GOT3 (cell line): Measurements from ENCODE around the gene IL20RB.

Experiments
- DNase-seq: peaks from one replicate; lab custom pipeline; 2025; ENCODE audit warnings: mixed read lengths; lab: John Stamatoyannopoulos, UW

Gene IL20RB, protein sequence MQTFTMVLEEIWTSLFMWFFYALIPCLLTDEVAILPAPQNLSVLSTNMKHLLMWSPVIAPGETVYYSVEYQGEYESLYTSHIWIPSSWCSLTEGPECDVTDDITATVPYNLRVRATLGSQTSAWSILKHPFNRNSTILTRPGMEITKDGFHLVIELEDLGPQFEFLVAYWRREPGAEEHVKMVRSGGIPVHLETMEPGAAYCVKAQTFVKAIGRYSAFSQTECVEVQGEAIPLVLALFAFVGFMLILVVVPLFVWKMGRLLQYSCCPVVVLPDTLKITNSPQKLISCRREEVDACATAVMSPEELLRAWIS

DNA sequence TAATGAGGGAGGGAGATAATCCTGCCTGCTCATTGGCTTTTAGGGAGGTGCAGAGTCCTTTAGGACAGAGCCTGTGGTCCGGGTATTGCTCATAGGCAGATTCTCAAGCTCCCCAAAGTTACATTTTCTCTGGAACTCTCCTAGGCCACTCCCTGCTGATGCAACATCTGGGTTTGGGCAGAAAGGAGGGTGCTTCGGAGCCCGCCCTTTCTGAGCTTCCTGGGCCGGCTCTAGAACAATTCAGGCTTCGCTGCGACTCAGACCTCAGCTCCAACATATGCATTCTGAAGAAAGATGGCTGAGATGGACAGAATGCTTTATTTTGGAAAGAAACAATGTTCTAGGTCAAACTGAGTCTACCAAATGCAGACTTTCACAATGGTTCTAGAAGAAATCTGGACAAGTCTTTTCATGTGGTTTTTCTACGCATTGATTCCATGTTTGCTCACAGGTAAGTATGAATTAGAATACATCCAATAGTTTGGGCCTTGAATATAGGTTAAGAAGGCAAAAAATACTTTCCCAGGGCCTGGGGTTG is at the start of gene IL20RB:
TSS of gene IL20RB (plus strand) at position 233 of the 538 bp plus-strand sequence. CDS start at position 364, 131 bp downstream.
- DNase-seq = no peak

DNA sequence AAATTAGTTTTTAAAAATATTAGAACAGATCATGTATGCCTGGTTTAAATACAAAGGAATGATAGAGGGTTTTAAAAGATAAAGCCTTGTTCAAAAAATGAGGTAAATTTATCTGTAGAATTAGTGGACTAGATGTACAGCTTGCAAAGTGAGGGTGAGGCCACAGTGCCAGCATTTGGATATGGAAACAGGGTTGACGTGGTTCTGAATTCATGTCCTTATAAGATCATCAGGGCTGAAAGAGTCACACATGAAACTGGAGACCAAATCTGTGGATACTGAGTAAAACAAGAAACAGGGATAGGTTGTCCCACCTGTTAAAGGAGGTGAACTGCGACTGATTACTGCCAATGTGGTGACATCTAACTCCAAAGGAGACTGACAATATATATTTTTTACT is 49.5 kb upstream of the IL20RB start:
- DNase-seq = no peak

DNA sequence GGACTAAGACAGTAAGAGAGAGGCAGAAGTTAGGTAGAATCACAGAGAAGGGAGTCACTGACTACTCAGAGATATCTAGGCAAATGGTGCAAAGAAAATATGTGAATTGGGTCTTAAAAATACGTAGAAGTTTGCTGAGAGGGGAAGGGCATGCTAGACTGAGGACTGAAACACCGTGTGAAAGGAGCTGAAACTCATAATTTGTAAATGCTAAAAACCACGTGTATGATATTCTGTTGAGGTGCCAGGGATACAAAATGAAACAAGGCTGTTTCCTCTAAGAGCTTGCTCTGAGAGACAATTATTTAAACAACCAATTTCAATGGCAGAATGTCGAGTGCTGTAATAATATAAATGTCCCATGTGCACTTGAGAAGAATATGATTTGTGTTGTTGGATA is 48.6 kb upstream of the IL20RB start:
- DNase-seq = no peak

DNA sequence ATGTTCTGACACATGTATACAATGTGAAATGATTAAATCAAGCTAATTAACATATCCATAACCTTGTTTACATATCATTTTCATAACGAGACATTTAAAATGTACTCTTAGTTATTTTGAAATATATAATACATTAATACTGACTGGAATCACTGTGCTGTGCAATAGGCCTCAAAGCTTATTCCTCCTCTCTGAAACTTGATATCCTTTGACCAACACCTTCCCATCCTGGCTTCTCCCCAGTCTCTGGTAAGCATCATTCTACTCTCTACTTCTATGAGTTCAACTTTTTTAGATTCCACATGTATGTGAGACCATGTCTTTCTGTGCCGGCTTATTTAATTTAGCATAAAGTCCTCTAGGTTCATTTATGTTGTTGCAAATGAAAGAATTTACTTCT is 47.1 kb upstream of the IL20RB start:
- DNase-seq = no peak

DNA sequence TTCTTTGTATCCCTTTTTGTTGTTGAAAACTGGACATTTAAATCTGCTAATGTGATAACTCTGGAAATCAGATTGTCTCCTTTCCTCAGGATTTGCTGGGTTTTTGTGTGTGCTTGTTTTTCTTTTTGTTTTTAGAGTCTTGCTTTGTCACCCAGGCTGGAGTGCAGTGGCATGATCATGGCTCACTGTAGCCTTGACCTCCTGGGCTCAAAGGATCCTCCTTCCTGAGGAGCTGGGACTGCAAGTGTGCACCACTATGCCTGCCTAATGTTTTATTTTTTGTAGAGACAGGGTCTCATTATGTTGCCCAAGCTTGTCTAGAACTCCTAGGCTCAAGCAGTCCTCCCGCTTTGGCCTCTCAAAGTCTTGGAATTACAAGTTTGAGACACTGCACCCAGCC is 44.6 kb upstream of the IL20RB start:
- no peak for DNase-seq

DNA sequence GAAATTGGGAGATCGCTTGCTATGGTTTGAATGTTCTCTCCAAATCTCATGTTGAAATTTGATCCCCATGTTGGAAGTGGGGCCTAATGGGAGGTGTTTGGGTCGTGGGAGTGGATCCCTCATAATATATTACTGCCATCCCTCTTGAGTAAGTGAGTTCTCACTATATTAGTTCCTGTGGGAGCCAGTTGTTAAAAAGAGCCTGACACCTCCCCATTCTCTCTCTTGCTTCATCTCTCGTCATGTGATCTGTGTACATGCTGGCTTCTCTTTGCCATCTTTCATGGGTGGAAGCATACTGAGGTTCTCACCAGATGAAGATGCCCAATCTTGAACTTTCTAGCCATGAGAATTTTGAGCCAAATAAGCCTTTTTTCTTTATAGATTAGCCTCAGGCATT is 43.0 kb upstream of the IL20RB start:
- DNase-seq = no peak

DNA sequence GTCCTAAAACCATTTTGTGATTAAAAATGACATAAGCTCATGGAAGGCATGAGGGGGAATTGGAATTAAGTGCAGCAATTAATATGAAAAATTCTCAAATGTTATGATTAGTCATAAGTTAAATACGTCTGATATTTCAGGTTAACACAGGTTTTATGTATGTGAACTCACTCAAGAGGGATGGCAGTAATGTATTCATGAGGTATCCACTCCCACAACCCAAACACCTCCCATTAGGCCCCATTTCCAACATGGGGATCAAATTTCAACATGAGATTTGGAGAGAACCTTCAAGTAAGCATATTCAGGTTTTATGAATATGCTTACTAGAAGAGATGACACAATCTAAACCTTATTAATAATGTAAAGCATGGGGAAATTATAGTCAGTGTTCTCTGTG is 41.6 kb upstream of the IL20RB start:
- DNase-seq = no peak

DNA sequence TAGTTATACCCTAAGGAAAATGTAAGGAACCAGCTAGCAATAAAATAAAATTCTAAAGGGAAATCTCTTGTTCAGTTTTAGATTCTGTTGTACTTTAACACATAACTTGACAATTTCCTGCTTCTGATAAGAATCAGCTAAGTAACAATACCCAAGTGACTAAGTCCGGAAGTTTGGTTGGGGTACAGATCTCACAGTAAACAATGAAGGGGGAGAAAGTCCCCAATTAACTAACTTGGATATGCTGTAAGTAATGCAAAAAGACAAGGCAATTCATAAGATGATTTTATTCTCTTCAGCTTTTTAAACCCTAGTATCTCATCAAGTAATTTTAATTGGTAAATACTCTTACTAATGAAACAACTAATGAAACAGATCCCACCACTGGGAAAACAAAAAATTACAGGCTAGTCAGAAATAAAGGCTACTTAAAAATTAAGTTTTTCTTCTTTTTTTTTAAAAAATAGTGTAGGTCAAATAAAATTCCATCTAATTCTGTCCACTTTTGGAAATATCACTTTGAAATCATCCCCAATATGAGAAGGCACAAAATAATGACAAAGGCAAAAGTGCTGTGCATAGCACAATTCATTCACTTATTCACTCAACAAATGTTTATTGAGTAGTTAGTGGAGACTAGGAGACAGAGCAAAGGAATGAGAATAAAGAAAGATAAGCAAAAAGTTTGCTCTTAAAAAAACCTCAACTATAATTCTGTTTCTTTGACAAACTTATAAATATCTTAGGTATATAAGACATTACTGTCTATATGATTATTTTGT is 37.8 kb upstream of the IL20RB start:
- no peak for DNase-seq

DNA sequence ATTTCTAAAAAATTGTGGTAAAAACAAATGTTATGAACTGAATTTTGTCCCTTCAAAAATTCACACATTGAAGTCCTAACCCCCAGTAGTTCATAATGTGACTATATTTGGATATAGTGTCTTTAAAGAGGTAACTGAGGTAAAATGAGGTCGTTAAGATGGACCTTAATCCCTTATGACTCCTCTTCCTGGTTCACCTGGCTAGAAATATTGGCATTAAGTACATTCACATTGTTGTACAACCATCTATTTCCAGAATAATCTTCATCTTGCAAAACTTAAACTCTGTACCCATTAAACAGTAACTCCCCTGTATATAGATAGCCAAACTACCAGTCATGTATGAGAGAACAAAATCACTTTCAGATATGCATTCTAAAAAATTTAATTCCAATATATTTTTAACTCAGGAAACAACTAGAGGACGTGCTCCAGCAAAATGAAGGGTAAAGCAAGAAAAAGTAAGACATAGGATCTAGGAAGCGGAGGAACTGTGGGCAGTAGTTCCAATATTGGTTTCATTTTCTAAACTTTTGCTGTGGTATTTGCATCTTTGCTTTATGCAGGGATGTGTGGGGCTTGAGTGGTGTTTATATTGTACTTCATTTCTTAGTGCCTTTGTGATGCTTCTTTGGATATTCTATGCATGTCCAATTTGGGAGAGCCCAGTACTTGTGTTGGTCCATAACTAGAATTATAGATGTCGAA is 36.7 kb upstream of the IL20RB start:
- no peak for DNase-seq

DNA sequence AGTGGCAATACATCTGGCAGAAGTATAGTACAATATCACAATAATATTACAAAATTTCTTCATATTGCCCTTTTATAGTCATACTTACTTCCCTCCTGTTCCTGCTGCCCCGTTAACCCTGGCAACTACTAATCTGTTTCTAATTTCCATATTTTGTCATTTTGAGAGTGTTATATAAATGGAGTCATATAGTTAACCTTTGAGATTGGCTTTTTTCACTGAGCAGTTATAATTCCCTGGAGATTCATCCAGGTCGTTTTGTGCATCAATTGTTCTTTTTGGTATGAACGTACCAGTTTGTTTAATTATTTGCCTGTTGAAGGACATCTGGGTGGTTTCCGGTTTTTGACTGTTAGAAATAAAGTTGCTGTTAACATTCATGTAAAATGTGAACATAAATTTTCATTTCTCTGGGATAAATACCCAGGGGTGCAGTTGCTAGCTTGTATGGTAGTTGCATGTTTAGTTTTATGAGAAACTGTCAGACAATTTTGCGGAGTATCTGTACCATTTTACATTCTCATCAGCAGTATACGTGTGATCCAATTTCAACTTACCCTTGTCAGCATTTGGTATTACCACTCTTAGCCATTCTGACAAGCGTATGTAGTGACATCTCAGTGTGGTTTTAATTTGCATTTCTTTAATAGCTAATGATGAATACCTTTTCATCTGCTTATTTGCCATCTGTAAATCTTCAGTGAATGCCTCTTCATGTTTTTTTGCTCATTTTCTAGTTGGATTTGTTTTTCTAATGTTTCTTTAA is 32.2 kb upstream of the IL20RB start:
- no peak for DNase-seq

DNA sequence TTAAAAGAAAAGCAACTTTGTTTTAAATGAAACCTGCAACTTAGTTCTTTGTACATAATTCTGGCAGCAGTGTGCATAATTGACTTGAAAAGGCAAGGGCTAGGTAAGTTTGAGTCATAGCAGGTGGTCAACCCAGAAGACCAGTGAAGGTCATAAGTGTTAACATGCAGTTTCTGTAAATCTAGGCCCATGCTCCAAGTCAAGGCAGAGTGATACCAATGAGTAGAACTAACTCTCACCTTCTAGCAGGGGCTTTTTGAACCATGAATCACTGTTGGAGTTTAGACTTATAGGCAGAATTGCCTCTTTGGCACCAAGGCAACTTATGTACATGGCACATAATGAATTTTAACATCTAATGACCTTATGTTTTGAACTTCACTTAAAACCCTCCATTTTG is 29.5 kb upstream of the IL20RB start:
- no peak for DNase-seq

DNA sequence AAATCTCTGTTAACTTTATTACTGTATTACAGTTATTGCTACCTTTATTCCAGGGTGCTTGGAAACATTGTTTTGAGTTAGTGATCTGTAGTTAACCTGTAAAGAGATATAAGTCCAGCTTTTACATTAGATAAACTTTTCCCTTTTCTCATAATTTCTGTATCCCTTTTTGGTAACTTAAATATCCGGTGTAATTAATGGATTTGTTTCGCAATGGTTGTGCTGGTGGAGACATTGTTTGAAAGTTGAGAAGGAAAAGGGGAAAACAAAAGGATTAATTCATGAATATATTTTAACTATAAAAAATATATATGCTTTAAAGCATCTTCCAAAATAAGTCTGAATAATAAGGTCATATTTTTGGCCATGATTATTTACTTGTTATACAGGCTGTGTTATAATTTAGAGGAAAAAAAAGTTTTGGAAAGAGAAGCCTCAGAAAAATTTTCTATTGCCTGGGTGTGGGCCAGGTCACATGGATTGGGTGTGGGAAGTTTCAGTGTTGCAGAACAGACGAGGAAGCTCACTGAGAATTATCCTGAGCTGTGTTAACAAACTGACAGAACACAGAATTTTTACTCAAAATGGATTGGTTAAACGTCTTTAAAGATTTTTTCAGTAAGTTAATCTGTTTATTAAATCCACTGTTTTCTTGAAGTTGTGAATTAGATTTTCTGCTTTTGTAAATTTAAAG is 27.7 kb upstream of the IL20RB start:
- no peak for DNase-seq

DNA sequence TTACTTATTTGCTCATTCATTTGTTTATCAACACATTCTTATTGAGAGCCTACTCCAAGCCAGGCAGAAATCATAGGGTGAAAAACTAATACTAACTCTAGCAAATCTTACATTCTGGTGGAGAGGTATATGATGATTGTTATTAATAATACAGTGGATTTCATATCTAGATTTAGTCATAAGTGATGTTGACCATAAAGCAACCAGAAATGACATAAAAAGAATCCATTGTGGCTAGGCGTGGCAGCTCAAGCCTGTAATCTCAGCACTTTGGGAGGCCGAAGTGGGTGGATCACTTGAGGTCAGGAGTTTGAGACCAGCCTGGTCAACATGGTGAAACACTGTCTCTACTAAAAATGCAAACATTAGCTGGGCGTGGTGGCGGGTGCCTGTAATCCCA is 26.2 kb upstream of the IL20RB start:
- no peak for DNase-seq

DNA sequence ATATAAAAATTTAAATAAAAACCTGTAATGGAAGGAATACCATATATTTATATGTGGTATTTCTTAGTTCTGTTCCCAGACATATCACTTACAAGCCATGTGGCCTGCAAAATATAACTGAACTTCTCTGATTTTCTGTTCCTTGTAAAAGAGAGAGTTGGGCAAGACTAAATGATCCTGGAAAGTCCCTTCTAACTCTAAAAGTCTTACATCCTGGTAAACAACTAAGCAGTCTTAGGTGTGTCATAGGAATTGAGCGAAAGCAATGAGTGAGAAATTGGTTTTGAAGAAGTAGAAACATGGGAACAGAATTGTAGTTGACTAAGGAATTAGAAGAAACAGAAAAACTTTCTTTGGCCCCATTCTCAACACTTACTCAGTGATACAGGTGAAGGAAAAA is 25.3 kb upstream of the IL20RB start:
- DNase-seq = no peak

DNA sequence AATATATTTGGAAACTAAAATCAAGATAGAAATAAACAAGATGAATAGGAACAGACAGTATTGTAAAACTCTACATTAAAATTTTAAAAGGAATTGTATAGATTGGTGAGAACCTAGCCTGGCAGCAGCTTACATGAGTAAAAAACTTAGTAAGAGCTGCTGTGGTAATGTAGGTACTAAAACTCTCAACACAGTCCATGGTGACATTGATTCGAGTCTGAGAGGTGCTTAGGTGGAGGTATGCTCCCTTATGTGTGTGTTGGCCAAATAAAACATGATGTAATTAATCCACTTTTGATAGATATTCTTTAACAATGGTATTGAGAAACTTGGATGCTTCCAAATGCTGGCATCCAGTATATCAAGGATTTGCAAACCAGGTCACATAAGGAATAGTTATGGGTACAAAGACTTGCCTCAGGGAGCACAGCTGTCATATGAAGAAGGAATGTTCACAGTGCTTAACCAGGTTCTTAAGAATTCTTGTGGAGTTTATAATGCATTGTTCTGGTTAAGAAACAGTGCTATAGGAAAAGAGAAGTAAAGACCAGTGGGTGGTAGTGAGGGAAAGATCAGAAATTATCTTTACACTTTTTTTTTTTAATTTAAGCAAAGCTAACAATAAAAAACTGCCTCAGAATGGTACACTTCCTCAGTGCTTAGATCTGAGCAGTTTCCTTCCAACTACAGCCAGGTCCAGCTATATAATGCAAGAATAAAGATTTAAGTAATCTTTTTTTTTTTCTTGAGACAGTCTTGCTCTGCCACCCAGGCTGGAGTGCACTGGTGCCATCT is 24.6 kb upstream of the IL20RB start:
- no peak for DNase-seq

DNA sequence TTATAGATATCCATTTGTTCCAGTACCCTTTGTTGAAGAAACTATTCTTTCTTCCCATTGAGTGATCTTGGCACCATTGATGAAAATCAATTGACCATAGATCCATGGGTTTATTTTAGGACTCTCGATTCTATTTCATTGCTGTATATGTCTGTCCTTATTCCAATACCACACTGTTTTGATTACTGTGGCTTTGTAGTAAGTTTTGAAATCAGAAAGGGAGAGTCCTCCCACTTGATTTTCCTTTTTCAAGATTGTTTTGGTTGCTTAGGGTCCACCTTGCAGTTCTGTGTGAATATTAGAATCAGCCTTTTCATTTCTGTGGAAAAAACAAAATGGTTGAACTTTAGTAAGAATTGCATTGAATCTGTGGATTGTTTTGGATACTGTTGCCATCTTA is 20.6 kb upstream of the IL20RB start:
- no peak for DNase-seq

DNA sequence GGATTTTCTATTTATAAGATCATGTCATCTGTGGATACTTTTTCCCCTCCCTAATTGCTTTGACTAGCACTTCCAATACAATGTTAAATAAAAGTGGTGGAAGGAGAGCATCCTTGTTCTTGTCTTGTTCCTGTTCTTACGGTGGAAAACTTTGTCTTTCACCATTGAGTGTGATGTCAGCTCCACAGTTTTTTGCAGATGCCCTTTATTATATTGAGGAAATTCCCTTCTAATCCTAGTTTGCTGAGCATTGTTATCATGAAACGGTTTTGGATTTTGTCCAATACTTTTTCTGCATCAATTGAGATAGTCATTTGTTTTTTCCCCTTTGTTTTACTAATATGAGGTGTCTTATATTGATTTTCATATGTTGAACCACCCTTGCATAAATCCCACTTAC is 19.9 kb upstream of the IL20RB start:
- DNase-seq = no peak

DNA sequence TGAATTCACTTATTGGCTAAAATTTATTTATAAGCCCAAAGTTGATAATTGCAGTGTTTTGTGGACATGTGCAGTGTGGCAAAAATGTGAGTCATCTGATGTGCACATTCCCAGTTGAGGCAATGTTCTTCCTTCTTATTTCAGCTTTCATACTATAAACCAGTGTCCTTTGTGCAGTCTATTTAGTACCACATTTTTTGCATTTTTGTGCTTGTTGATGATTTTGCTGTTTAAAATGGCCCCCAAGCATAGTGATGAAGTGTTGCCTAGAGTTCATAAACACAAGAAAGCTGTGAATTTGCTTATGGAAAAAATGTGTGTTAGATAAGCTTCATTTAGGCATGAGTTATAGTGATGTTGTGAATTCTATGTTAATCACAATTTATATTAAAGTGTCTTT is 19.4 kb upstream of the IL20RB start:
- no peak for DNase-seq

DNA sequence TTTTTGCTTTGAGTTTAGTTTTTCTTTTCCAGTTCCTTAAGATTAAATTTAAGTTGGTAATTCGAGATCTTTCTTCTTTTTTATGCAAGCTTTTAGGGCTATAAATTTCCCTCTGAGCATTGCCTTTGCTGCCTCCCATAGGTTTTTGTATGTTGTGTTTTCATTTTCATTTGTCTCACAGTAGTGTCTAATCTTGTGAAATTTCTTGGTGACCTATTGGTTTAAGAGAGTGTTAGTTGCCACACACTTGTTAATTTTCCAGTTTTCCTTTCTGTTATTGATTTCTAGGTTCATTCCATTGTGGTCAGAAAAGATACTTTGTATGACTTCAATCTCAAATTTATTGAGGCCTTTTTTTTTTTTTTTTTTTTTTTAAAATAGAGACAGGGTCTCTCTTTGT is 18.3 kb upstream of the IL20RB start:
- DNase-seq = no peak

DNA sequence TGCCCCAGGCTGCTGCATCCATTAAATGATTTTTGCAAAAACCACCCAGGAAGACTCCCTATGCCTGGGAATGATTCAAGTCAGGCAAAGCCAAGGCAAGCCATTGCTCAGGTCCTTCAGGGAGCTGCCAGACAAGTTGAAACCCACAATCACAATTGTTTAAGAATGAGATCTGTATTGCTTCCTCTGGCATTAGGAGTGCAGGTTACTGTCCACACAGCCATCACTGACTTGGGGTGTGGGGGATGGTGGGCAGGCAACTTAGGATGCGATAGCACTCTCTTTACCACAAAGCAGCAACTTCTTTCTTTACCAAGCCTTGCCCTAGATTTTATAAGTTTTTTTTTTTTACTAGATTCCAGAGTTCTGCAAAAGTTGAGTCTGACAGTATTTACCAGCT is 15.0 kb upstream of the IL20RB start:
- DNase-seq = no peak

DNA sequence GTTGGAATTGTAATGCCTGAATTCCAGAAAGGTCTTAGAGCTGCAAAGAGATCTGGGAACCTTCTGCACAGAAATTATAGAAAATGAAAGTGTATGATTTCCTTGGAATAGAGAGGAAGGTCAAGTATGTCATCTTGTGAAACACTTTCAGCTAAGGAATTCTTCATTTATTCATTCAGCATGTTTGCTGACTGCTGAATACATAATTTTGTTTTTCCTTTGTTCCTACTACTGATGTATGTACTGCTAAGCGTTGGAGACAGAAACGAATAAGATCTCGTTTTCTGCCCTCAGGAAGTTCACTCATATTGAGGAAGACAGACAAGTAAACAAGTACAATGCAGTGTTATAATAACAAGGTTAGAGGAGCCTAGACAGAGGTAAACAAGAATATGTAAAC is 14.3 kb upstream of the IL20RB start:
- no peak for DNase-seq
